Islet precursor cell (in vitro differentiated cells): ENCODE results near the gene GRIK4.
"Not testable (repeated sequence)": the region's sequence is repeated elsewhere in the genome, so short reads cannot be mapped to it uniquely, and the experiment has no call there.

Source experiments
- DNase-seq: peaks from one replicate; pipeline ENCODE4 v3.0.0-alpha.2; 2018

Gene GRIK4, protein sequence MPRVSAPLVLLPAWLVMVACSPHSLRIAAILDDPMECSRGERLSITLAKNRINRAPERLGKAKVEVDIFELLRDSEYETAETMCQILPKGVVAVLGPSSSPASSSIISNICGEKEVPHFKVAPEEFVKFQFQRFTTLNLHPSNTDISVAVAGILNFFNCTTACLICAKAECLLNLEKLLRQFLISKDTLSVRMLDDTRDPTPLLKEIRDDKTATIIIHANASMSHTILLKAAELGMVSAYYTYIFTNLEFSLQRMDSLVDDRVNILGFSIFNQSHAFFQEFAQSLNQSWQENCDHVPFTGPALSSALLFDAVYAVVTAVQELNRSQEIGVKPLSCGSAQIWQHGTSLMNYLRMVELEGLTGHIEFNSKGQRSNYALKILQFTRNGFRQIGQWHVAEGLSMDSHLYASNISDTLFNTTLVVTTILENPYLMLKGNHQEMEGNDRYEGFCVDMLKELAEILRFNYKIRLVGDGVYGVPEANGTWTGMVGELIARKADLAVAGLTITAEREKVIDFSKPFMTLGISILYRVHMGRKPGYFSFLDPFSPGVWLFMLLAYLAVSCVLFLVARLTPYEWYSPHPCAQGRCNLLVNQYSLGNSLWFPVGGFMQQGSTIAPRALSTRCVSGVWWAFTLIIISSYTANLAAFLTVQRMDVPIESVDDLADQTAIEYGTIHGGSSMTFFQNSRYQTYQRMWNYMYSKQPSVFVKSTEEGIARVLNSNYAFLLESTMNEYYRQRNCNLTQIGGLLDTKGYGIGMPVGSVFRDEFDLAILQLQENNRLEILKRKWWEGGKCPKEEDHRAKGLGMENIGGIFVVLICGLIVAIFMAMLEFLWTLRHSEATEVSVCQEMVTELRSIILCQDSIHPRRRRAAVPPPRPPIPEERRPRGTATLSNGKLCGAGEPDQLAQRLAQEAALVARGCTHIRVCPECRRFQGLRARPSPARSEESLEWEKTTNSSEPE

DNA sequence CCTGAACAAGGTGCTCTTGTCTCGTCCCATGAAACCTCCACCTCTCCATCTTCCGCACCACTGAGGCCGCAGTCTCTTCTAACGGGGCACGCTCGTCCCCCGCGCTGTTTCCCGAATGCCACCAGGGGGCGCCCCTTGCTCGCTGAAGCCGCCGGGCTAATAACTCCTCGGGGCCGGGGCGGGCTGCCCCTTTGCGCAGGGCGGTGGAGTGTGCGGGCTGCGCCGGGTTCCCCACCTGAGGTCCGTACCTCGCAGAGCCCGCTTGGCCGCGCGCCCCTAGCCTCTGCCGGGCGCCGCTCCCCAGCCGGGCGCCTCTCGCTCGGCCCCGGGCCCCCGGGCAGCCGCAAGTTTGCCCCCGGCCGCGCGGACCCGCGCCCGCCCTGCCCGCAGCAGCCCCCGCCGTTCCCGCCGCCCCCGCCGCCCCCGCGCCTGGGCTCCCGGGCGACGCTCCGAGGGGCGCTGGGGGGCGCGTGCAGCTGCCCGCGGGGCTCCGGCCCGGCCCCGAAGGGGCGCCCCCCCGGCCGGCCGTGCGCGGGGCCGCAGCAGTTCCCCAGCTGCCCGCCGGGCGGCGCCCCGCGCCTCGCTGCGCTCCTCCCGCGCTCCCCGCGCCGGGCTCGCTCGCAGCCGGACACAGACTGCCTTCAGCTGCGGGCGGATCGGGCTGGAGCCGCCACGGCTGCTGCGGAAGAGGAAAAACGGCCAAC, at the start of gene GRIK4:
GRIK4 (plus strand) TSS at position 633 of the 704 bp plus-strand sequence. CDS start 148,571 bp downstream, outside the sequence.
- DNase-seq = peak; percentile 85

DNA sequence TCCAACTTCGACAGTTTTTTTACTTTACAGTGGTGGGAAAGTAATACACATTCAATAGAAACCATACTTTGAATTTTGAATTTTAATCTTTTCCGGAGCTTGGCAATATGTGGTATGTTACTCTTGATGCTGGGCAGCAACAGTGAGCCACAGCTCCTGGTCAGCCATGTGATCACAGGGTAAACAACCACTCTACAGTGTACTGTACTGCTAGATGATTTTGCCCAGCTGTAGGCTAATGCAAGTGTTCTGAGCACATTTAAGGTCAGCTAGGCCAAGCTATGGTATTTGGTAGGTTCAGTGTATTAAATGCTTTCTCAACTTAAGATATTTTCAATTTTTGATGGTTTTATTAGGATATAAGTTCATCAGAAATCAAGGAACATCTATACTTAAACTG, 48.7 kb upstream of the GRIK4 start:
- DNase-seq = no peak

- DNase-seq = no peak
These were observed 45.5 kb upstream of the GRIK4 start for GRCh38 chr11:120465921-120466534.

DNA sequence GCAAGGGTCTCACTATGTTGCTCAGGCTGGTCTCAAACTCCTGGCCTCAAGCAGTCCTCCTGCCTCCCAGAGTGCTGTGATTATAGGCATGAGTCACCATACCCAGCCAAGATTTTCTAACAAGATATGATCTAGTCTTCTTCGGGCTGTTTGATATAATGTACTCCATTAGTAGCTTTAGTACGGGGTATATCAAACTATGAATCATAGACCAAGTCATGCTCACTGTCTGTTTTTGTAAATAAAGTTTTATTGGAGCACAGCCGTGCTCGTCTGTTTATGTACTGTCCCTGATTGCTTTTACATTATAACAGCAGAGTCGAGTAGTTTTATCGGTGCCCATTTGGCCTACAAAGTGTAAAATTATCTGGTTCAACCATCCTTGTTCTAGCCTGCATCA, 43.9 kb upstream of the GRIK4 start:
- DNase-seq = no peak

GRCh38 chr11:120471131-120471530, 40.4 kb upstream of the GRIK4 start:
- DNase-seq = no peak

GRCh38 chr11:120471994-120472393, 39.6 kb upstream of the GRIK4 start:
- no peak for DNase-seq

- DNase-seq = no peak
These were observed 38.0 kb upstream of the GRIK4 start for GRCh38 chr11:120473503-120473902.

DNA sequence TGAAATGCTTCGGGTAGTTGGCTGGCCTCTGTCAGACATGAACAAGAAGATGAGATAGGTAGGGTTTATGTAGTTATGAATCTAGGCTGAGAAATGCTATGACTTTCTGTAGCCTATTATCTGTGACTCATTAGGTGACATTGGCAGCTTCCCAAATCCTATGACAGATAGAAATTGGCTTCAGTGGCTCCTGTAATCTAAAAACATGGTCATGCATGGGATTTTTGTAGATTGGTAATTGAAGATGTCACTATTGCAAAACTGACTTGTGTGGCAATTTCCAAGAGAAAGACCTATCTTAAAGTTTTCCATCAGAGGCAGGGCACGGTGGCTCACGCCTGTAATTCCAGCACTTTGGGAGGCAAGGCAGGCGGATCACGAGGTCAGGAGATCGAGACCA, 29.4 kb upstream of the GRIK4 start:
- no peak for DNase-seq

- no peak for DNase-seq
These were observed 26.8 kb upstream of the GRIK4 start for GRCh38 chr11:120484722-120485121.

GRCh38 chr11:120486138-120486537, 25.4 kb upstream of the GRIK4 start:
- no peak for DNase-seq

- no peak for DNase-seq
These were observed 21.7 kb upstream of the GRIK4 start for GRCh38 chr11:120489799-120490198.

DNA sequence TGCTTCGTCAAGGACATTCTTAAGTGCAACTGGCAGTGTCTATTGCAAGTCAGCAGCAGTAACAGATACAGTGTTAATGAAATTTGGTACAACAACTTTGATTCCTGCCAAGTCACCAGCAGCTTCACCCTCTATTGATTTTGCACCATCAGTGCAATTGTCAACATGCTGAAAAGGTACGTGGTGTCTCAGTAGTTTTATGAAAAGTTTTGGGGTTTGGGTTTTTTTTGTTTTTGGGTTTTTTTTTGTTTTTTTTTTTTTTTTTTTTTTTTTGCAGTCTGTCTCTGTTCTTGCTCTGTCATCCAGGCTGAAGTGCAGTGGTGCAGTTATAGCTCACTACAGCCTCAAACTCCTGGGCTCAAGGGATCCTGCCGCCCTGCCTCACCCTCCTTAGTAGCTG, 19.1 kb upstream of the GRIK4 start:
- DNase-seq = no peak

GRCh38 chr11:120494595-120494994, 17.0 kb upstream of the GRIK4 start:
- no peak for DNase-seq

DNA sequence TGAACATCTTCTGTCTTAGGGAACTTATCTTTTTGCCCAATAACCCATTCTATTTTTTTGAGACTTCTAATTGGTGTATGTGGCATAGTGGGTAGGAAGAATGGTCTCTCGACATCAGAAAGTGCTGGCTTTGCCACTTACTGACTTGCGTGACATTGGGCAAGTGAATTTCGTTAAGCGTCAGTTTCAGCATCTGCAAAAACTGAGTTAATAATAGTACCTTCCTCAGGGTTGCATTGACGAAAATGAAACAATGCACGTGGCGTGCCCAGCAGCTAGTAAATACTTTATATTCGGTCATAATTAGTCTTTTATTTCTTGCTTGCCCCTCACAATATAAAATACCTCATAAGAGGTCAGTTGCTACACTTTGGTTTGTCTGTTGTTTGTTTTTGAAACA, 12.5 kb upstream of the GRIK4 start:
- DNase-seq = no peak

- DNase-seq = no peak
These were observed 11.7 kb upstream of the GRIK4 start for GRCh38 chr11:120499859-120500258.

- no peak for DNase-seq
These were observed 11.0 kb upstream of the GRIK4 start for GRCh38 chr11:120500414-120501071.

GRCh38 chr11:120501440-120501839, 10.1 kb upstream of the GRIK4 start:
- DNase-seq = no peak

DNA sequence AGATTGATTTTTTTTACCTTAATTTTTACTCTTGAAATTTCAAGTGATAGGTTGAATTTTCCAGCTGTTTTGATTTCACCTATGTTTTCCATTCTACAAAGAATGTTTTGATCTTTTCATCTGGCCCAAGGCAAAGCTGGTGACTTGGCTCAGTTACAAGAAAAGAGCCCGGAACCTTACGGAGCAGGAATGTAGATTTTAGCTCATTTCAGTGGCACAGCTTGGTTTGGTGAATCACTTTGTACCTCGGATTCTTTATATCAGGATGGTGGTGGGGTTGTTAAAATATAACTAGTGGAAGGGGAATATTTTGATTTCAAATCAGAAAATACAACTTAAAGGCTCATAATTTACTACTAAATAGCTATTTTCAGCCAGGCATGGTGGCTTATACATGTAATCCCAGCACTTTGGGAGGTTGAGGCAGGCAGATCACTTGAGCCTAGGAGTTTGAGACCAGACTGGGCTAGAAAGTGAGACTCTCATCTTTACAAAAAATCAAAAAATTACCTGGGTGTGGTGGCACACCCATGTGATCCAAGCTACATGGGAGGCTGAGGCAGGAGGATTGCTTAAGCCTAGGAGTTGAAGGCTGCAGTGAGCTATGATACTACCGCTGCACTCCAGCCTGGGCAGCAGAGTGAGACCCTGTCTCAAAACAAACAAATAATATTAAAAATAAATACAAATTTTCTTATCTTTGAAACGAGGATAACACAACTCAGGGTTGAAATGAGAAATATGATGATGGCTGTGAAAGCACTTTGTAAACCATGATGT, 9.4 kb upstream of the GRIK4 start:
- no peak for DNase-seq

DNA sequence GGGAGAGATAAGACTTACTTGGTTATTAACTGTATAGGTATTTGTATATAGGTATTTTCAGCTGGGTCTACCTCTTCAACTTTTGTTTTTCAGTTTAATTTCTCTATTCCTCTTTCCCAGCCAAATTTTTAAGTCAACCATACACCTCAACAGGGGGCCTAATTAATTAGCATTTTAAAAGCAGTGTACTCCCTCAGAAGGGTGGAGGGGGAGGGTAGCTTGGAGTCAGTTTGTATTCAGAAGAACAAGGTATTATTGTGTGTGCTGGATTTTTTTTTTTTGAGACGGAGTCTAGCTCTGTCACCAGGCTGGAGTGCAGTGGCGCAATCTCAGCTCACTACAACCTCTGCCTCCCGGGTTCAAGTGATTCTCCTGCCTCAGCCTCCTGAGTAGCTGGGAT, 8.0 kb upstream of the GRIK4 start:
- DNase-seq = not testable (repeated sequence)

- no peak for DNase-seq
These were observed 5.6 kb upstream of the GRIK4 start for GRCh38 chr11:120505801-120506425.
